Testis (tissue), 3 donors: ENCODE measurements around the gene BCL2L11. TPM values are rescaled to one million over a fixed set of nuclear protein-coding genes. Genes with fewer than 3 reads are reported as not detected.

Source experiments
- DNase-seq: peaks from one replicate; pipeline ENCODE4 v3.0.0-alpha.2; 2019
- H3K27ac ChIP-seq, 2 donors: fragments of 200-600 bp; sonication (generic); one replicate each; pipeline ENCODE4 v1.5.1; 2019
- H3K27me3 ChIP-seq: fragments of 200-600 bp; sonication (generic); one replicate; pipeline ENCODE4 v1.5.1; 2019
- H3K36me3 ChIP-seq: fragments of 200-600 bp; sonication (generic); one replicate; pipeline ENCODE4 v1.5.1; 2017; ENCODE audit warnings: low read depth; ENCODE audit errors: missing control alignments
- H3K4me1 ChIP-seq: fragments of 200-600 bp; sonication (generic); one replicate; pipeline ENCODE4 v1.5.1; 2019
- H3K4me3 ChIP-seq, 2 donors: fragments of 200-600 bp; sonication (generic); one replicate each; pipeline ENCODE4 v1.5.1; 2017 to 2019
- H3K9me3 ChIP-seq: fragments of 200-600 bp; sonication (generic); one replicate; pipeline ENCODE4 v1.5.1; 2017
- POLR2A ChIP-seq: fragments of 450-650 bp; IDR thresholded peaks from one replicate; pipeline ENCODE4 v1.6.1; 2017; ENCODE audit warnings: antibody characterized with exemption, mild to moderate bottlenecking, moderate library complexity
- WGBS, 2 donors: methylation state at CpG; one replicate each; pipeline ENCODE4 v1.1.5; 2018; 5-methylcytosine and 5-hydroxymethylcytosine counted together
- intact Hi-C: fragments of 100-400 bp; cut with DNase I; formaldehyde crosslinking; loops from one replicate; pipeline ENCODE4 v1.15.1; 2023; ENCODE audit warnings: low total_unique reads
- polyA plus RNA-seq: library from polyadenylated mRNA; stranded (reverse); fragments of 350-450 nt; fragmentation: Illumina TruSeq; extraction: RNeasy Lipid Tissue Mini Kit (QIAGEN cat#74804); gene quantifications from one replicate; pipeline ENCODE4 v1.2.3, GENCODE V29; 2014; ENCODE audit warnings: low read depth, low replicate concordance; ENCODE audit not compliant: insufficient read depth
- total RNA-seq, 2 donors: library from RNA; depleted of rRNA; stranded (reverse); fragments of >200 nt; gene quantifications; one replicate each; pipeline ENCODE4 v1.2.3, GENCODE V29; 2016
- TF ChIP-seq, protein P1 (sequence below), 3 experiments: fragments of 450-650 bp in 2 of 3; fragments of 200-600 bp in 1 of 3; sonication (generic) in 1 of 3; IDR thresholded peaks; one replicate each; pipeline ENCODE4 v1.5.1; 2016 to 2019; ENCODE audit warnings: antibody characterized with exemption in 3 of 3, mild to moderate bottlenecking in 2 of 3, moderate library complexity in 1 of 3

BCL2L11 gene
- total and polyA plus RNA-seq, 3 donors from 2014 or later = 26.4 to 41.7 (median 29.3) TPM

DNA sequence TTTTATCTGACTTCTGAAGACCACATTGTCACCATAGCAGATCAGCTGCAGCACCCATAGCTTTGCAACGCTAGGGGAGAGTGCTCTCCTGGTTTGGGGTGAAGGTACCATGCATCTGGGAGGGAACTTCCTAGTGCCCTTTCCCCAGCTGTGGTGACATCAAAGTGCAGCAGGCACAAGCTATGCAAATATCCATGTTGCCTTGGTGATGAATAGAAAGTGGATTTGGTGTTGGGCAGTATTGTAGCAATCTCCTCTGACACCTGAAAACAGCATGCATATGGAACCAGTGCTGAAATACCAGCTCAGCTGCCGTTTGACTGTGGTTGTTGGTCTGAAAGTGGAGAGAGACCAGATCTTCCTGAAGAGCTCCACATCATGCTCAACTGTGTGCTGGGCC is 37.1 kb downstream of the BCL2L11 start:
- H3K36me3 ChIP-seq = no peaks in the 10 kb centered on the region
- intact Hi-C loops = no loop called here
- no peaks in the 10 kb centered on the region for H3K27me3 ChIP-seq
- no peak overlapping the region for H3K4me3 ChIP-seq
- TF ChIP-seq POLR2A = no peak
- TF ChIP-seq, protein P1, sequence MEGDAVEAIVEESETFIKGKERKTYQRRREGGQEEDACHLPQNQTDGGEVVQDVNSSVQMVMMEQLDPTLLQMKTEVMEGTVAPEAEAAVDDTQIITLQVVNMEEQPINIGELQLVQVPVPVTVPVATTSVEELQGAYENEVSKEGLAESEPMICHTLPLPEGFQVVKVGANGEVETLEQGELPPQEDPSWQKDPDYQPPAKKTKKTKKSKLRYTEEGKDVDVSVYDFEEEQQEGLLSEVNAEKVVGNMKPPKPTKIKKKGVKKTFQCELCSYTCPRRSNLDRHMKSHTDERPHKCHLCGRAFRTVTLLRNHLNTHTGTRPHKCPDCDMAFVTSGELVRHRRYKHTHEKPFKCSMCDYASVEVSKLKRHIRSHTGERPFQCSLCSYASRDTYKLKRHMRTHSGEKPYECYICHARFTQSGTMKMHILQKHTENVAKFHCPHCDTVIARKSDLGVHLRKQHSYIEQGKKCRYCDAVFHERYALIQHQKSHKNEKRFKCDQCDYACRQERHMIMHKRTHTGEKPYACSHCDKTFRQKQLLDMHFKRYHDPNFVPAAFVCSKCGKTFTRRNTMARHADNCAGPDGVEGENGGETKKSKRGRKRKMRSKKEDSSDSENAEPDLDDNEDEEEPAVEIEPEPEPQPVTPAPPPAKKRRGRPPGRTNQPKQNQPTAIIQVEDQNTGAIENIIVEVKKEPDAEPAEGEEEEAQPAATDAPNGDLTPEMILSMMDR (IDR thresholded peaks at IDR 0.05) = no peak
- no peaks in the 10 kb centered on the region for H3K4me1 ChIP-seq
- 98 to 100% methylated on average over 2 of the region's 2 CpGs for WGBS, 2 donors
- no peak overlapping the region for H3K27ac ChIP-seq
- no peak for DNase-seq
- no peaks in the 10 kb centered on the region for H3K9me3 ChIP-seq

DNA sequence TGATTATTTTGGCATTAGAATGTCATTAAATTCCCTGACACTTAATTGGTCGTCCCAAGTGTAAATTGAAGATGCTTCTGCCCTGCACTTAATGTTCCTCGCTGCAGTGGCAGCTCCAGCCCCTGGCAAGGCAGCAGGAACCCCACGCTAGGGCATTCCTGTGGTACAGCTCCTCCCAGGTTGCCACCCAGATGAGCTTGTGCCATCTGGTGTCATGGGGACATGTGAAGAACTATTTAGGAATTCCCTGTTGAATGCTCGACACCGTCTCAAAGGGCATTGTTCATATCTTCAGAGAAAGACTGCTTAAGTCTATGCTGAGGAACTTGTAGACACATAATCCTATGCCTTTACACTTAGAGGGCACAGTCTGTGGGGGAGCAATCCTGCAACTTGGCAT is 38.9 kb downstream of the BCL2L11 start:
- Histone ChIP-seq H3K4me1 (no peaks in the 10 kb centered on the region), H3K36me3 (no peaks in the 10 kb centered on the region), H3K4me3 (no peak overlapping the region), H3K9me3 (no peaks in the 10 kb centered on the region), H3K27me3 (no peaks in the 10 kb centered on the region), H3K27ac (no peak overlapping the region)
- WGBS, 2 donors = 84 to 94% methylated on average over 5 of the region's 5 CpGs
- TF ChIP-seq, protein P1 (IDR thresholded peaks at IDR 0.05) = no peak
- TF ChIP-seq POLR2A = no peak
- intact Hi-C loops = no loop called here
- DNase-seq = no peak

DNA sequence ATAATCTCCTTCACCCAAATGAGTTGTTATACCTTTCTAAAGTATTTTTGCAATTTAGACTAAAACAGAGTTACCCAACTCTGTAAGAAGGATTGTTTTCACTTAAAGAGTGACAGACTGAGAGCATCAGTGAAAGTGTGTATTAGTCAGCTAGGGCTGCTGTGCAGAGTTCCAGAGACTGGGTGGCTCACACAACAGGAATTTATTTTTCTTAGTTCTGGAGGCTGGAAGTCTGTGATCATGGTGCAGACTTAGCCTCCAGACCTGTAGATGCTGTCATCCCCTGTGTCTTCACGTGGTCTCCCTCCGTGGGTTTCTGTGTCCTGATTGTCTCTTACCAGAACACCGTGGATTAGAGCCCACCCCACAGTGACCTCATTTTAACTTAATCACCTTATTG is 40.0 kb downstream of the BCL2L11 start:
- TF ChIP-seq POLR2A = no peak
- TF ChIP-seq, protein P1 (IDR thresholded peaks at IDR 0.05) = no peak
- no peak for DNase-seq
- no peak overlapping the region for H3K4me3 ChIP-seq
- H3K4me1 ChIP-seq = no peaks in the 10 kb centered on the region
- H3K27me3 ChIP-seq = no peaks in the 10 kb centered on the region
- 89 to 97% methylated on average over 3 of the region's 3 CpGs for WGBS, 2 donors
- intact Hi-C loops = no loop called here
- no peak overlapping the region for H3K27ac ChIP-seq
- no peaks in the 10 kb centered on the region for H3K9me3 ChIP-seq
- no peaks in the 10 kb centered on the region for H3K36me3 ChIP-seq

DNA sequence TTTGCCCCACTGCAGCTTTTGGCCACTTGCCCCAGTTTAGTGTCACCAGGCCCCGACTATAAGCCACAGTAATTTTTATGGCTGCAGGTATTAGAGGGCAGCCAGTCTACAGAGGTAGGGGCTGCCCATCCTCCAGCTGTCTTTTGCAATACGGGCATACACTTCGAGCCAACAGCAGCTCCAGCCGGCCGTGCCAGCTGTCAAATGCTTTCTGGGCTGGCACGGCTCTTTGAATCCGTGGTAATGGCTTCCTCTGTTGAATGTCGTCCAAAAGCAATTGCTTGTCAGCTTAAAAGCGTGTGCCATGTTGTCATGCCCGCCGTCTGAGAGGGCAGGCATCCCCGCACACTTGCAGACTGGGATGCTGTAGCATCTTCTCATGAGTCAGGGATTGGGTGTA is 41.3 kb downstream of the BCL2L11 start:
- intact Hi-C loops = no loop called here
- 69 to 89% methylated on average over 11 to 12 of the region's 12 CpGs for WGBS, 2 donors

More for the DNA sequence above, 41.3 kb downstream of the BCL2L11 start:
- no peak for DNase-seq
- H3K27me3 ChIP-seq = no peaks in the 10 kb centered on the region
- H3K36me3 ChIP-seq = no peaks in the 10 kb centered on the region
- H3K4me3 ChIP-seq = no peak overlapping the region
- H3K9me3 ChIP-seq = no peaks in the 10 kb centered on the region
- no peak overlapping the region for H3K27ac ChIP-seq
- no peaks in the 10 kb centered on the region for H3K4me1 ChIP-seq
- TF ChIP-seq POLR2A = no peak
- TF ChIP-seq, protein P1 (IDR thresholded peaks at IDR 0.05) = no peak
